ENCODE data around the gene RB1. TPM values are rescaled to one million over a fixed set of nuclear protein-coding genes. Genes with fewer than 3 reads are reported as not detected.

Gene RB1
- total RNA-seq, 1 donor from 2014 or later = 48.0 TPM

GRCh38 chr13:48476215-48476614, 172.7 kb downstream of the RB1 start:
- peaks cover 3% of the 10 kb centered on the region for H3K9me3 Mint-ChIP-seq
- peaks cover 27% of the 10 kb centered on the region for H3K4me1 Mint-ChIP-seq
- TF ChIP-seq CTCF (conservative IDR thresholded peaks at IDR 0.05) = no peak
- H3K4me3 Mint-ChIP-seq = no peak overlapping the region
- peaks cover 35% of the 10 kb centered on the region for H3K36me3 Mint-ChIP-seq (ENCODE audit: low read depth)
- DNase-seq (ENCODE audit: low read depth, low spot score) = no peak
- H3K27me3 Mint-ChIP-seq (ENCODE audit: low read depth) = no peaks in the 10 kb centered on the region
- no peak overlapping the region for H3K27ac Mint-ChIP-seq (ENCODE audit: unreplicated experiment)

GRCh38 chr13:48476686-48477085, 173.1 kb downstream of the RB1 start:
- H3K27me3 Mint-ChIP-seq (ENCODE audit: low read depth) = no peaks in the 10 kb centered on the region
- TF ChIP-seq CTCF (conservative IDR thresholded peaks at IDR 0.05) = no peak
- H3K4me3 Mint-ChIP-seq = no peak overlapping the region
- H3K9me3 Mint-ChIP-seq = peaks cover 3% of the 10 kb centered on the region
- DNase-seq (ENCODE audit: low read depth, low spot score) = no peak
- no peak overlapping the region for H3K27ac Mint-ChIP-seq (ENCODE audit: unreplicated experiment)
- H3K36me3 Mint-ChIP-seq (ENCODE audit: low read depth) = peaks cover 32% of the 10 kb centered on the region
- H3K4me1 Mint-ChIP-seq = peaks cover 27% of the 10 kb centered on the region

GRCh38 chr13:48477191-48477855, 173.8 kb downstream of the RB1 start:
- no peak overlapping the region for H3K4me3 Mint-ChIP-seq
- H3K9me3 Mint-ChIP-seq = peaks cover 3% of the 10 kb centered on the region
- DNase-seq (ENCODE audit: low read depth, low spot score) = no peak
- TF ChIP-seq CTCF (conservative IDR thresholded peaks at IDR 0.05) = no peak
- peaks cover 28% of the 10 kb centered on the region for H3K4me1 Mint-ChIP-seq
- no peaks in the 10 kb centered on the region for H3K27me3 Mint-ChIP-seq (ENCODE audit: low read depth)
- H3K36me3 Mint-ChIP-seq (ENCODE audit: low read depth) = peaks cover 28% of the 10 kb centered on the region
- peak overlapping the region; percentile 52 for H3K27ac Mint-ChIP-seq (ENCODE audit: unreplicated experiment)

GRCh38 chr13:48478391-48478790, 174.8 kb downstream of the RB1 start:
- Mint-ChIP-seq H3K4me3 (peak overlapping the region; percentile 79), H3K9me3 (peaks cover 3% of the 10 kb centered on the region), H3K27ac (ENCODE audit: unreplicated experiment) (no peak overlapping the region), H3K4me1 (peaks cover 36% of the 10 kb centered on the region), H3K27me3 (ENCODE audit: low read depth) (no peaks in the 10 kb centered on the region), H3K36me3 (ENCODE audit: low read depth) (peaks cover 28% of the 10 kb centered on the region)
- no peak for TF ChIP-seq CTCF (conservative IDR thresholded peaks at IDR 0.05)
- peak; percentile 20 for DNase-seq (ENCODE audit: low read depth, low spot score)

GRCh38 chr13:48483575-48483974, 180.0 kb downstream of the RB1 start:
- no peak for DNase-seq (ENCODE audit: low read depth, low spot score)
- H3K9me3 Mint-ChIP-seq = peaks cover 3% of the 10 kb centered on the region
- no peak overlapping the region for H3K27ac Mint-ChIP-seq (ENCODE audit: unreplicated experiment)
- peaks cover 26% of the 10 kb centered on the region for H3K36me3 Mint-ChIP-seq (ENCODE audit: low read depth)
- no peak for TF ChIP-seq CTCF (conservative IDR thresholded peaks at IDR 0.05)
- H3K27me3 Mint-ChIP-seq (ENCODE audit: low read depth) = no peaks in the 10 kb centered on the region
- H3K4me3 Mint-ChIP-seq = no peak overlapping the region
- H3K4me1 Mint-ChIP-seq = peaks cover 22% of the 10 kb centered on the region
